ENCODE results near the gene C1QTNF6. TPM values are rescaled to one million over a fixed set of nuclear protein-coding genes. Genes with fewer than 3 reads are reported as not detected.

The C1QTNF6 gene
- total and polyA plus RNA-seq, 2 of the 4 experiments (the other 2 are of a cell fraction) = 1.1 to 10.9 TPM

- TF ChIP-seq SMC3 (IDR thresholded peaks at IDR 0.05; ENCODE audit: low read depth, low read length) (peak; percentile 71), MXI1 (IDR thresholded peaks at IDR 0.05; ENCODE audit: borderline replicate concordance, low read depth, low read length) (peak; percentile 47; the same call in 1 of the 2 replicates)
Observed at GRCh38 chr22:37199103-37199759, 11.2 kb upstream of the C1QTNF6 start (continued).

DNA sequence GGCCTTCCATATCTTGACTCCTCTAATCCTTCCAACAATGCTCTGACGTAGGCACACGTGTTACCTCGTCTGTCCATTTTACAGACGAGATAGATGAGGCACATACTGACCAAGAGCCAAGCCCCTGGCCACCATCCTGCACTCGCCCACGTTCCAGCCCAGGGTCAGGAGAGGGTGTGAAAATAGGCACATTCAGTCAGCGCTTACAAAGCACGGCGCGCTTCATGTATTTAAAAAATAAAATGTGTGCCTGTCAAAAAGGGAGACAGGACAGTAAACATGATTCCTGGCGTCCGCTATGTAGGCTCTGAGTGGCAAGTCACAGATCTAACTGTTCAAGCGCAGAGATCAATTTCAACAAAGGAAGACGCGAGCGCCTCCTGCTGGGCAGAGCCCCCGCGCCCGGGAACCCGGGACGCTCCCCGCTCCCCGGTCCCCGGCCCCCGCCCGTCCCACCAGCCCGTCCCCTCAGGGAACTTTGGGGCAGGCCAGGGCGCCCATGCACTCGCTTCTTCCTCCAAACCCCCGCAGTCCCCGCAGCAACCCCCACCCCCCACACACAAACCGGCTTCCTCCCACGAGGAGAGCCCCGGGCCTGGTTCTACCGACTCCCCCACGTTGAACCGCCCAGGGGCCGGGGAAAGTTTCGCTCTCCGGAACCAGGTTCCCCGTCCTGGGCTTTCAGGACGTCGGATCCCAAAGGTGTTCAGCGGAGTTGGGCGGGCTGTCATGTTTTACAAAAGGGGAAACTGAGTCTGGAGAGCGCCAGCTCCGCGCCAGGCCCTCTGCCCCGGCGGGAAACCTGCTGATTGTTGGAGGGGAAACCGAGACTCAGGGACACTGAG lies 10.4 kb upstream of the C1QTNF6 start:
- Histone ChIP-seq H3K14ac (replicated peaks; ENCODE audit: low read depth, low read length) (peak overlapping the region; percentile 91), H3K36me3 (ENCODE audit: control insufficient read depth, insufficient read depth, low read length) (no peaks in the 10 kb centered on the region), H3K4ac (ENCODE audit: low read depth, low read length) (peak overlapping the region; percentile 95), H3K27me3 (ENCODE audit: control insufficient read depth, insufficient read depth, low read length) (no peaks in the 10 kb centered on the region), H3K9ac (ENCODE audit: low read depth, low read length) (peak overlapping the region; percentile 81), H3K4me1 (ENCODE audit: control insufficient read depth, insufficient read depth, low read length) (peaks cover 20% of the 10 kb centered on the region), H2AK9ac (replicated peaks; ENCODE audit: low read depth, low read length, poor library complexity) (peak overlapping the region; percentile 99), H2BK15ac (ENCODE audit: low read depth, low read length) (no peak overlapping the region), H3K79me1 (ENCODE audit: low read depth in 1 of 2, low read length in 2 of 2) (peaks cover 0 to 6% of the 10 kb centered on the region in 2 experiments; a peak in 1 of 4 replicates), H4K20me1 (ENCODE audit: insufficient read depth, low read length) (no peaks in the 10 kb centered on the region), H3K56ac (ENCODE audit: extremely low read depth, insufficient read depth, low read length) (peak overlapping the region; percentile 86), H3K9me1 (ENCODE audit: insufficient read depth, low read length) (peaks cover 7% of the 10 kb centered on the region), H3K4me2 (ENCODE audit: low read depth, low read length) (peak overlapping the region; percentile 82), H4K8ac (ENCODE audit: low read depth in 2 of 2, low read length in 2 of 2) (peak overlapping the region; percentile 95 to 97), H2AFZ (replicated peaks; ENCODE audit: low read length, poor library complexity) (peak overlapping the region; percentile 99), H2BK5ac (ENCODE audit: low read depth, low read length, poor library complexity, severe bottlenecking) (peak overlapping the region; percentile 75), H4K91ac (ENCODE audit: insufficient read depth, low read depth, low read length) (peak overlapping the region; percentile 86), H2BK20ac (ENCODE audit: low read depth, low read length) (no peak overlapping the region), H2BK120ac (ENCODE audit: low read depth, low read length) (peak overlapping the region; percentile 58; the same call in 1 of the 2 replicates), H3K4me3 (ENCODE audit: insufficient read depth, low read depth, low read length) (peak overlapping the region; percentile 58), H2AK5ac (ENCODE audit: low read depth, low read length) (peak overlapping the region; percentile 94), H3K23ac (ENCODE audit: low read depth, low read length) (peak overlapping the region; percentile 87; the same call in 1 of the 2 replicates), H3K18ac (ENCODE audit: low read depth, low read length) (peak overlapping the region; percentile 10; the same call in 1 of the 2 replicates), H4K5ac (ENCODE audit: low read depth, low read length) (peak overlapping the region; percentile 61), H3K9me3 (ENCODE audit: control insufficient read depth, insufficient read depth, low read length) (no peaks in the 10 kb centered on the region), H3K27ac (ENCODE audit: insufficient read depth, low read length) (peak overlapping the region; percentile 84)
- ATAC-seq (ENCODE audit: low read depth) (peak; percentile 38), DNase-seq (peak; percentile 58)
- dilution Hi-C loops (cut with HindIII; ENCODE audit: low sequenced_read_pairs, unreplicated experiment) = no loop called here
- intact Hi-C loops (cut with micrococcal nuclease) = loop anchor here (1.0 to 5.0 kb wide), 5 partner anchors 32 to 416 kb away; partner anchors contain the start of gene KCTD17
- in situ Hi-C loops (cut with MboI; ENCODE audit: low sequenced_read_pairs) = loop anchor here (5.0 kb wide), 1 partner anchor 36 kb away; no protein-coding TSS in a partner anchor
- CTCF ChIA-PET = interaction anchor here (1.3 to 1.5 kb wide), 3 partner anchors 11 to 108 kb away, joined by 3 to 5 read pairs (median 3); no protein-coding TSS in a partner anchor
- WGBS, 2 experiments (ENCODE audit: extremely low coverage in 2 of 2, insufficient read length in 1 of 2) = 7% methylated on average over 3 of the region's 51 CpGs; no CpG with 5 or more reads in 1 of the 2 experiments
- no TSS peak for BruUV-seq (replicated peaks)
- POLR2A ChIA-PET (ENCODE audit: unreplicated experiment) = no interaction called here
- TF ChIP-seq CEBPB (IDR thresholded peaks at IDR 0.05; ENCODE audit: low read depth, low read length) (no peak), SMC3 (IDR thresholded peaks at IDR 0.05; ENCODE audit: low read depth, low read length) (peak; percentile 77), RCOR1 (IDR thresholded peaks at IDR 0.05; ENCODE audit: insufficient replicate concordance, low read length) (no peak), ELK1 (IDR thresholded peaks at IDR 0.05; ENCODE audit: borderline replicate concordance, low read depth, low read length) (no peak), CHD1 (IDR thresholded peaks at IDR 0.05; ENCODE audit: low read depth, low read length) (no peak), BHLHE40 (IDR thresholded peaks at IDR 0.05; ENCODE audit: low read depth, low read length) (no peak), POLR2A (IDR thresholded peaks at IDR 0.05; ENCODE audit: low read depth, low read length) (no peak), RFX5 (IDR thresholded peaks at IDR 0.05; ENCODE audit: low read depth, low read length) (no peak), RAD21 (IDR thresholded peaks at IDR 0.05; ENCODE audit: low read length) (peak; percentile 74), FOS (IDR thresholded peaks at IDR 0.05; ENCODE audit: low read depth, low read length) (no peak), NFE2L2 (IDR thresholded peaks at IDR 0.05; ENCODE audit: low read depth, low read length) (no peak)
